Glutamatergic neuron (in vitro differentiated cells): ENCODE measurements around the gene C1RL. TPM values are rescaled to one million over a fixed set of nuclear protein-coding genes. Genes with fewer than 3 reads are reported as not detected.

Source experiments
- DNase-seq: peaks from one replicate; pipeline ENCODE4 v3.0.0; 2022
- H3K27ac Mint-ChIP-seq: one replicate; pipeline ENCODE4 v1.8.0; 2020; ENCODE audit warnings: mild to moderate bottlenecking, mixed read lengths, inconsistent platforms; ENCODE audit not compliant: unreplicated experiment
- H3K27me3 Mint-ChIP-seq: one replicate; pipeline ENCODE4 v1.8.0; 2020; ENCODE audit warnings: mild to moderate bottlenecking, moderate library complexity, mixed read lengths, inconsistent platforms; ENCODE audit not compliant: unreplicated experiment
- H3K36me3 Mint-ChIP-seq: one replicate; pipeline ENCODE4 v1.8.0; 2020; ENCODE audit warnings: mild to moderate bottlenecking, mixed read lengths, inconsistent platforms; ENCODE audit not compliant: unreplicated experiment
- H3K4me1 Mint-ChIP-seq: one replicate; pipeline ENCODE4 v1.8.0; 2020; ENCODE audit warnings: mild to moderate bottlenecking, low read depth, mixed read lengths, inconsistent platforms; ENCODE audit not compliant: unreplicated experiment
- H3K4me3 Mint-ChIP-seq: one replicate; pipeline ENCODE4 v1.8.0; 2020; ENCODE audit warnings: mild to moderate bottlenecking, mixed read lengths, inconsistent platforms; ENCODE audit not compliant: unreplicated experiment
- H3K9me3 Mint-ChIP-seq: one replicate; pipeline ENCODE4 v1.8.0; 2020; ENCODE audit warnings: mild to moderate bottlenecking, moderate library complexity, mixed read lengths, inconsistent platforms; ENCODE audit not compliant: unreplicated experiment
- total RNA-seq: library from RNA; stranded (reverse); fragmentation: NEBNext Ultra II Directional; extraction: Animal tissue kit (Norgen Biotek cat#: 25700); gene quantifications from one replicate; pipeline ENCODE4 v1.2.1, GENCODE V29; 2021; ENCODE audit not compliant: unreplicated experiment
- TF ChIP-seq, protein P1 (sequence below): fragments of 200-600 bp; sonication (generic); IDR thresholded peaks from one replicate; pipeline ENCODE4 v1.5.0; 2021; ENCODE audit not compliant: partially characterized antibody, unreplicated experiment

C1RL gene
- total RNA-seq, 1 donor from 2014 or later, result 12.8 TPM

- no peaks in the 10 kb centered on the region for H3K4me1 Mint-ChIP-seq
- DNase-seq, result no peak
- TF ChIP-seq, protein P1, sequence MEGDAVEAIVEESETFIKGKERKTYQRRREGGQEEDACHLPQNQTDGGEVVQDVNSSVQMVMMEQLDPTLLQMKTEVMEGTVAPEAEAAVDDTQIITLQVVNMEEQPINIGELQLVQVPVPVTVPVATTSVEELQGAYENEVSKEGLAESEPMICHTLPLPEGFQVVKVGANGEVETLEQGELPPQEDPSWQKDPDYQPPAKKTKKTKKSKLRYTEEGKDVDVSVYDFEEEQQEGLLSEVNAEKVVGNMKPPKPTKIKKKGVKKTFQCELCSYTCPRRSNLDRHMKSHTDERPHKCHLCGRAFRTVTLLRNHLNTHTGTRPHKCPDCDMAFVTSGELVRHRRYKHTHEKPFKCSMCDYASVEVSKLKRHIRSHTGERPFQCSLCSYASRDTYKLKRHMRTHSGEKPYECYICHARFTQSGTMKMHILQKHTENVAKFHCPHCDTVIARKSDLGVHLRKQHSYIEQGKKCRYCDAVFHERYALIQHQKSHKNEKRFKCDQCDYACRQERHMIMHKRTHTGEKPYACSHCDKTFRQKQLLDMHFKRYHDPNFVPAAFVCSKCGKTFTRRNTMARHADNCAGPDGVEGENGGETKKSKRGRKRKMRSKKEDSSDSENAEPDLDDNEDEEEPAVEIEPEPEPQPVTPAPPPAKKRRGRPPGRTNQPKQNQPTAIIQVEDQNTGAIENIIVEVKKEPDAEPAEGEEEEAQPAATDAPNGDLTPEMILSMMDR, result no peak
- H3K27me3 Mint-ChIP-seq, result peaks cover 3% of the 10 kb centered on the region
- H3K4me3 Mint-ChIP-seq, result no peak overlapping the region
- H3K27ac Mint-ChIP-seq, result no peak overlapping the region
- H3K9me3 Mint-ChIP-seq, result peaks cover 2% of the 10 kb centered on the region
- H3K36me3 Mint-ChIP-seq, result peaks cover 6% of the 10 kb centered on the region
These were observed 30.9 kb downstream of the C1RL start for GRCh38 chr12:7078163-7078562.

DNA sequence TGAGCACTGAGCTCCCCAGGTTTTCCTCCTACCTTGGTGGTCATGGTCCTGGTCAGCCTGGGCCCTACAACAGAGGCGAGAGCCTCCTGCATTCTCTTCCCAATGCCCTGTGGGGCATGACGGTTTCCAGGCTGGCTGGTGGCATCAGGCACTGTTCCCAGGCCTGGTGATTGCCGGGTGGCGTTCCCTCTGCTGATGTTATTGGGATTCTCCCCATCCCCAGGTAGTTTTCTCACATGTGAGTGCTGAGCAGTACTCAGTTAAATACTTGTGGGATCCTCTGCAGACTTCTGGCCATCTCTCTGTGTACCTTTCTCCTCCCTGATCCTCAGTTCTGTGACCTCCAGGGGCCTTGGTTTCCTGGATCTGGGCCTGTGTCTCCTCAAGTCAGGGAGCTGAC, 32.5 kb downstream of the C1RL start:
- Mint-ChIP-seq H3K4me1 (no peaks in the 10 kb centered on the region), H3K9me3 (no peaks in the 10 kb centered on the region), H3K27ac (no peak overlapping the region), H3K27me3 (peaks cover 3% of the 10 kb centered on the region), H3K4me3 (no peak overlapping the region), H3K36me3 (peaks cover 6% of the 10 kb centered on the region)
- TF ChIP-seq, protein P1, result no peak
- no peak for DNase-seq

GRCh38 chr12:7075939-7076338, 33.1 kb downstream of the C1RL start:
- Mint-ChIP-seq H3K27ac (no peak overlapping the region), H3K9me3 (no peaks in the 10 kb centered on the region), H3K4me1 (no peaks in the 10 kb centered on the region), H3K4me3 (no peak overlapping the region), H3K36me3 (peaks cover 6% of the 10 kb centered on the region), H3K27me3 (peaks cover 3% of the 10 kb centered on the region)
- DNase-seq, result no peak
- TF ChIP-seq, protein P1, result no peak

GRCh38 chr12:7075518-7075917, 33.5 kb downstream of the C1RL start:
- no peak for DNase-seq
- Mint-ChIP-seq H3K4me1 (no peaks in the 10 kb centered on the region), H3K36me3 (peaks cover 6% of the 10 kb centered on the region), H3K9me3 (no peaks in the 10 kb centered on the region), H3K4me3 (no peak overlapping the region), H3K27me3 (peaks cover 3% of the 10 kb centered on the region), H3K27ac (no peak overlapping the region)
- TF ChIP-seq, protein P1, result no peak

- H3K4me1 Mint-ChIP-seq, result no peaks in the 10 kb centered on the region
- no peak overlapping the region for H3K4me3 Mint-ChIP-seq
- DNase-seq, result no peak
- H3K36me3 Mint-ChIP-seq, result peaks cover 6% of the 10 kb centered on the region
- TF ChIP-seq, protein P1, result no peak
- peaks cover 3% of the 10 kb centered on the region for H3K27me3 Mint-ChIP-seq
- no peak overlapping the region for H3K27ac Mint-ChIP-seq
- no peaks in the 10 kb centered on the region for H3K9me3 Mint-ChIP-seq
These were observed 35.1 kb downstream of the C1RL start for GRCh38 chr12:7073946-7074345.
